Gastroesophageal sphincter (tissue), 4 donors: Measurements from ENCODE around the gene NKD2. TPM values are rescaled to one million over a fixed set of nuclear protein-coding genes. Genes with fewer than 3 reads are reported as not detected.

Source experiments
- ATAC-seq: fragments of 150-250 bp; one replicate; pipeline ENCODE4 v1.9.1; 2016; ENCODE audit warnings: mild to moderate bottlenecking, moderate library complexity
- H3K27ac ChIP-seq, 4 donors: fragments of 200-600 bp; sonication (generic) in 3 of 4; 1 replicate in 3 of 4; 2 replicates in 1 of 4; pipeline ENCODE4 v1.5.1; 2016 to 2019
- H3K27me3 ChIP-seq: fragments of 200-600 bp; sonication (generic); one replicate; pipeline ENCODE4 v1.5.1; 2019
- H3K36me3 ChIP-seq, 2 donors: fragments of 200-600 bp; sonication (generic); one replicate each; pipeline ENCODE4 v1.5.1; 2019; ENCODE audit warnings: control low read depth in 1 of 2
- H3K4me1 ChIP-seq, 3 donors: fragments of 200-600 bp; sonication (generic); 1 replicate in 2 of 3; 2 replicates in 1 of 3; pipeline ENCODE4 v1.5.1; 2016 to 2019; ENCODE audit warnings: control low read depth in 2 of 3
- H3K4me3 ChIP-seq, 2 donors: fragments of 200-600 bp; sonication (generic); one replicate each; pipeline ENCODE4 v1.5.1; 2019; ENCODE audit warnings: mild to moderate bottlenecking in 1 of 2, moderate library complexity in 1 of 2
- H3K9me3 ChIP-seq, 3 donors: fragments of 200-600 bp; sonication (generic); one replicate each; pipeline ENCODE4 v1.5.1; 2017 to 2019; ENCODE audit warnings: control low read depth in 2 of 3
- EP300 ChIP-seq: sonication (generic); formaldehyde crosslinking; IDR thresholded peaks from one replicate; pipeline ENCODE4 v1.6.1; 2017; ENCODE audit warnings: antibody characterized with exemption, mild to moderate bottlenecking
- POLR2A ChIP-seq, 2 donors: fragments of 450-650 bp; IDR thresholded peaks; one replicate each; pipeline ENCODE4 v1.6.1; 2017; ENCODE audit warnings: antibody characterized with exemption in 2 of 2, mild to moderate bottlenecking in 2 of 2, moderate library complexity in 1 of 2
- POLR2AphosphoS5 ChIP-seq: sonication (generic); formaldehyde crosslinking; IDR thresholded peaks from one replicate; pipeline ENCODE4 v1.6.1; 2017; ENCODE audit warnings: antibody characterized with exemption
- WGBS, 2 donors: methylation state at CpG; one replicate each; pipeline ENCODE4 v1.1.5; 2018; ENCODE audit warnings: low coverage in 1 of 2; 5-methylcytosine and 5-hydroxymethylcytosine counted together
- total RNA-seq, 4 donors: library from RNA; depleted of rRNA; stranded (reverse); fragments of >200 nt; gene quantifications; one replicate each; pipeline ENCODE4 v1.1.0, GENCODE V29; 2016
- TF ChIP-seq, protein P1 (sequence below), 4 experiments: fragments of 200-600 bp in 2 of 4; fragments of 450-650 bp in 2 of 4; sonication (generic) in 1 of 4; IDR thresholded peaks; one replicate each; pipeline ENCODE4 v1.5.1; 2017 to 2019; ENCODE audit warnings: antibody characterized with exemption in 4 of 4, mild to moderate bottlenecking in 2 of 4, moderate library complexity in 2 of 4

The NKD2 gene
- total RNA-seq, 4 donors from 2014 or later: 1.8 to 6.1 (median 1.9) TPM

DNA sequence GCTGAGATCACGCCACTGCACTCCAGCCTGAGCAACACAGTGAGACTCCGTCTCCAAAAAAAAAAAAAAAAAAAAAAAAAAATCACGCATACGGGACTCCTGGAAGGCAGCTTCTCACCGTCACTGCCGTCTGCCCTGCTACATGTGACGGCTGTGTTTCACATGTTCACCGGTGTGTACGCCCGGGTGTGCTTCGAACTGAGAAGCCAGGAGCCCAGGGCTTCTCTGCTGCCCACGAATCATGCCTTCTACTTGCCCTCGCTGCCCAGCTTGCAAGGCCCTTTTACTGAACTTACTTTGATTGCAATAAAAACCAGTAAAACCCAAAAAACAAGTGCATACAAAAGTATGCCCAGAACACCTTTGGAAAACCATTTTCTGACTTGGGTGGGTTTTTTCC, 5.8 kb upstream of the NKD2 start:
- Histone ChIP-seq H3K27me3 (peaks cover 10% of the 10 kb centered on the region), H3K9me3 (no peaks in the 10 kb centered on the region), H3K4me3 (no peak overlapping the region), H3K4me1 (peaks cover 0 to 38% (median 9%) of the 10 kb centered on the region in 3 donors), H3K36me3 (no peaks in the 10 kb centered on the region), H3K27ac (no peak overlapping the region)
- TF ChIP-seq, protein P1, sequence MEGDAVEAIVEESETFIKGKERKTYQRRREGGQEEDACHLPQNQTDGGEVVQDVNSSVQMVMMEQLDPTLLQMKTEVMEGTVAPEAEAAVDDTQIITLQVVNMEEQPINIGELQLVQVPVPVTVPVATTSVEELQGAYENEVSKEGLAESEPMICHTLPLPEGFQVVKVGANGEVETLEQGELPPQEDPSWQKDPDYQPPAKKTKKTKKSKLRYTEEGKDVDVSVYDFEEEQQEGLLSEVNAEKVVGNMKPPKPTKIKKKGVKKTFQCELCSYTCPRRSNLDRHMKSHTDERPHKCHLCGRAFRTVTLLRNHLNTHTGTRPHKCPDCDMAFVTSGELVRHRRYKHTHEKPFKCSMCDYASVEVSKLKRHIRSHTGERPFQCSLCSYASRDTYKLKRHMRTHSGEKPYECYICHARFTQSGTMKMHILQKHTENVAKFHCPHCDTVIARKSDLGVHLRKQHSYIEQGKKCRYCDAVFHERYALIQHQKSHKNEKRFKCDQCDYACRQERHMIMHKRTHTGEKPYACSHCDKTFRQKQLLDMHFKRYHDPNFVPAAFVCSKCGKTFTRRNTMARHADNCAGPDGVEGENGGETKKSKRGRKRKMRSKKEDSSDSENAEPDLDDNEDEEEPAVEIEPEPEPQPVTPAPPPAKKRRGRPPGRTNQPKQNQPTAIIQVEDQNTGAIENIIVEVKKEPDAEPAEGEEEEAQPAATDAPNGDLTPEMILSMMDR (IDR thresholded peaks at IDR 0.05): no peak
- no peak for TF ChIP-seq POLR2A (IDR thresholded peaks at IDR 0.05)
- no peak for TF ChIP-seq POLR2AphosphoS5
- TF ChIP-seq EP300: no peak
- no peak for ATAC-seq
- WGBS, 2 donors: 86 to 100% methylated on average over 3 to 9 of the region's 13 CpGs

DNA sequence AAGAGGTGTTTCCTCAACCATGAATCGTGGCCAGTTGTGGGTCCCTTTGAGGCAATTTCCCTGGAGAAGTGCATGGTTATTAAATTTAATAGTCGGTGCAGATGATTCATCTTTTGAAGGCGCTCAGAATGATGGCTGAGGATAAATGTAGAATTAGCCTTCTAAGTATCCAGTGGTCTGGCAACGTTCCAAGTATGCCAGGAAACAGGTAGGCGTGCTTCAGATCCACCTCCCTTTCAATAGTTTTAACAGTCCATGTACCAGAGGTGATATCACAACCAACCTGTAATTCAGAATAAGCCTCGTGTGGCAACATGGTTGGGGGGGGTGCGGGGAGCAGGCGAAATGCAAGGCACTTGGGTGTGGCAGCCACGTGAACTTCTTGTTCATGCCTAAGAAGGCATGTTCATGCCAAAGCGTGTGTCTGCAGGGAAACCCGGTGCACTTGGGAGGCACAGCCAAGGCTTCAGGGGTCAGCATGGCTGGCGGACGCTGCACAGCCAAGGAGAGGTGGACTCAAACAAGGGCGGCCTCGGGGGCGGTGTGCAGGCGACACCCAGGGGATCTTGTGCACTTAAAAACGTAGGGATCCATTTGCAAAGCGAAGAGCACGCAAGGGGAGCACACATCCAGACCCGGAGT, 5.2 kb upstream of the NKD2 start:
- no peak for ATAC-seq
- H3K9me3 ChIP-seq: no peaks in the 10 kb centered on the region
- peak overlapping the region in 1 of 2 donors; percentile 65 for H3K4me3 ChIP-seq
- WGBS, 2 donors: 56 to 66% methylated on average over 3 to 16 of the region's 21 CpGs
- H3K27ac ChIP-seq: peak overlapping the region in 2 of 4 donors; percentile 66 to 83
- H3K4me1 ChIP-seq: peaks cover 0 to 38% (median 8%) of the 10 kb centered on the region in 3 donors
- no peaks in the 10 kb centered on the region for H3K36me3 ChIP-seq
- TF ChIP-seq EP300: no peak
- no peak for TF ChIP-seq POLR2AphosphoS5
- TF ChIP-seq, protein P1 (IDR thresholded peaks at IDR 0.05): no peak
- TF ChIP-seq POLR2A (IDR thresholded peaks at IDR 0.05): no peak
- H3K27me3 ChIP-seq: peaks cover 16% of the 10 kb centered on the region

DNA sequence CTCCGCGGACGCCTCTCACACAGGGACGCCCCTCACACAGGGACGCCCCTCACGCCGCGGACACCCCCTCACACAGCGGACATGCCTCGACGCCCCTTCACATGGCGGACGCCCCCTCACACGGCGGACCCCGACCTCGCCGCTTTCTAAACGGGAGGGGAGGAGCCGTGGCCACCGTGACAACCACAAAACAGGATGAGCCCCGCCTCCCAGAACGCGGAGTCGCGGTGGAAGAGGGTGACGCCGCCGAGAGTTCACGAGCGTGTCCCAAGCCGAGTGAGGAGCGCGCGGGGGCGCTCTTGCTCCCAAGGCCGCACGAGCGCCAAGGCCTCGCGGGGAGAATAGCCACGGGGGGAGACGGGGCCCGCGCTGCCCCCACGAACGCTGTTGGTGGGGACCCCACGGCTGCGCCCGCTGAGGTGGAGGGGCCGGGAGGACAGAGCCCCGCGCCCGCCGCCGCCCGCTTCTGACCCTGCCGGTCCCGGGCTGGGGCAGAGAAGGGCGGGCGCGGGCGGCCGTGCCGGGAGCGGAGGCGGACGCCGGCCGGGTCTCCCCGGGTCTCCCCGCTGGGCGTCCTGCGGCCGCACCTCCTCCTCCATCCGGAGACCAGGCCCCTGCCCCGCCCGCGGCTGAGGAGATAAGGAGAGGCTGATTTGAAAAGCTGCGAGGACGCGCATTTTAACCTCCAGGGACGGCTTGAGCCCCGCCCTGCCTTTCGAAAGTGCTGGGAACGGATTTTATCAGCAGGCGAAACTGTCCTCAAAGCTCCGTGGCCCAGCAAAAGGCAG, 3.9 kb upstream of the NKD2 start:
- TF ChIP-seq POLR2AphosphoS5: no peak
- no peak for TF ChIP-seq EP300
- peak in 1 of 2 donors; percentile 18 for TF ChIP-seq POLR2A (IDR thresholded peaks at IDR 0.05)
- TF ChIP-seq, protein P1 (IDR thresholded peaks at IDR 0.05): peak in 2 of 4 experiments; percentile 29 to 72
- Histone ChIP-seq H3K9me3 (no peaks in the 10 kb centered on the region), H3K4me1 (peaks cover 0 to 43% (median 14%) of the 10 kb centered on the region in 3 donors), H3K27me3 (peaks cover 28% of the 10 kb centered on the region), H3K36me3 (no peaks in the 10 kb centered on the region), H3K27ac (peak overlapping the region in 3 of 4 donors; percentile 66 to 83 (median 75)), H3K4me3 (peak overlapping the region; percentile 30 to 65)
- WGBS, 2 donors: 5% methylated on average over 8 of the region's 88 CpGs; no CpG with 5 or more reads in 1 of the 2 donors
- ATAC-seq: peak; percentile 80

DNA sequence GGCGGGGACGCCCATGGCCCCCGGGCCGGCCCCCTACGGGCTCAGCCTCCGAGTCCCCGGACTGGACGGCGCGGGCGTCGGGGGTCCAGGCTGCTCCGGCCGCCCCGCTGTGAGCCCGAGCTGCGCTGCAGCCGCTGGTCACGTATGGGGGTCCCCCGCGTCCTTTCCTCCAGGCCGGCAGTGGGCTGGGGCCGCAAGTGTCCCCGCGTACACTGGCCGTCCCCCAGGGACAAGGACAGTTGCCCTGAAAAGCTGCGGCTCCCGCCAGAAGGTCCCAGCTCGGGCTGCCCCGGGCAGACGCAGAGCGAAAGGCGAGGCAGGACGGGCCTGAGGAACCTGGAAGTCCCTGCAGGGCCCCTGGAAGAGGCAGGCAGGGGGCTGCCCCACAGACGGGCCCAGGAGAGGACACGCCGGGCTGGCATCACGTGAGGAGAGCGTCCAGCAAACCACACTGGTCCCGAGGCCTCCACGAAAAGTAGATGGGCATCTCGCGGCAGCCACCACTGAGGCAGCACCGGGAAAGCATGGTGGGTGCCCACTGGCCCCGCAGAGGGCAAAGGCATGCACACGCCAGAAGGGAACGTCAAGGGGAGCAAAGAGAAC, 3.3 kb upstream of the NKD2 start:
- H3K36me3 ChIP-seq: no peaks in the 10 kb centered on the region
- H3K4me1 ChIP-seq: peaks cover 0 to 50% (median 17%) of the 10 kb centered on the region in 3 donors
- TF ChIP-seq POLR2A (IDR thresholded peaks at IDR 0.05) (no peak), EP300 (no peak), POLR2AphosphoS5 (no peak)
- TF ChIP-seq, protein P1 (IDR thresholded peaks at IDR 0.05): no peak
- 58% methylated on average over 4 of the region's 47 CpGs; no CpG with 5 or more reads in 1 of the 2 donors for WGBS, 2 donors
- peaks cover 35% of the 10 kb centered on the region for H3K27me3 ChIP-seq
- peak overlapping the region in 2 of 4 donors; percentile 66 to 83 for H3K27ac ChIP-seq
- peak overlapping the region; percentile 30 to 65 for H3K4me3 ChIP-seq
- ATAC-seq: no peak
- H3K9me3 ChIP-seq: no peaks in the 10 kb centered on the region
